ENCODE results near the gene LARP1B. TPM values are rescaled to one million over a fixed set of nuclear protein-coding genes. Genes with fewer than 3 reads are reported as not detected.

Gene LARP1B
- total RNA-seq, 1 donor from 2014 or later = 8.6 TPM

DNA sequence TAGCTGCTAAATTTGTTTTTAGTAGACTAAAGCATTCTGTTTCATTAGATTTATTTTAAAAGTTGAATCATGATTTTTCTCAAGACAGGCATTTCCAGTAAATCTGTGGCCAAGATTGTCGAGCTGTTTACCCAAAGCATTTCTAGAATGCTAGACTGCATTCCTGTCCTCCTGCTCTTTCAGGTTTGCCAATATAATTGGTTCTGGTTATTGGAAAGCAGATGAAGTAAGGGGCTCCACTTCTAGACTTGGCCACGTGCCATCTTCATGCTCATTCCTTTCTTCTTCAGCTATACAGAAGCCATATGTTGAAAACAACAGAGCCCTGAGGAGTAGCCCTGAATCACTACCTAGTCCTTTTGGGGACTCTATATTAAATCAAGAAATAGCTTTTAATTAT lies 164.0 kb downstream of the LARP1B start:
- TF ChIP-seq CTCF (IDR thresholded peaks at IDR 0.05) = no peak
- intact Hi-C loops (cut with DNase I) = no loop called here
- H3K4me1 ChIP-seq = peaks cover 0 to 8% of the 10 kb centered on the region in 2 donors
- no peak overlapping the region for H3K27ac ChIP-seq
- H3K4me3 ChIP-seq = no peak overlapping the region
- no peaks in the 10 kb centered on the region for H3K36me3 ChIP-seq
- no peak for DNase-seq (ENCODE audit: low spot score in 2 of 2)
- H3K9me3 ChIP-seq = no peaks in the 10 kb centered on the region
- no peaks in the 10 kb centered on the region for H3K27me3 ChIP-seq

DNA sequence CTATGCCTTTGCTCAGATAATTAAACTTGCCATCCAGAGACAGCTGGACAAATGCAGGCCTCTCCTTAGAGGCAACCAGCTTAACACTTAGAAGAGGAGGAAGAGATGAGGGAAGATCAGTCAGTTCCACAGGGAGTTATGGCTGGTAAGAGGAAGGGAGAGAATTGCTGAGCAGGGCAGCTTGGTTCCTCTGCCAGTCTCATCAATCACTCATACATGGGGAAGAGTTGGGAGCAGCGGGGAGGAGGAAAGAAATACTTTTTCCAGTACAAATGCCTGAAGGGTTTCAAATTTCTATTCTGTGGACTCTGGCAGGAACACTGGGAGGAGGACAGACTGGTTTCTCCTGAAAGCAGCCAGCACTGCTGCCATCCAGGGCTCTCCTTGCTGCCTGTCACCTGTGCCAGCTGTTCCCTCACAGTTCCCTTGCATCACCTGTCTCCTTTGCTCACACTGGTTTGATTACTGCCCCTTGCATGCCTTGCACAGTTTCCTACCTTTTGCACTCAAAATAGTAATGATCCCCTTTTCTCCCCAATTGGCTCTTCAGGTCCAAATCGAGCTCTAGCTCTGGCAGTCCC lies 167.0 kb downstream of the LARP1B start:
- TF ChIP-seq CTCF (IDR thresholded peaks at IDR 0.05) = no peak
- no peaks in the 10 kb centered on the region for H3K9me3 ChIP-seq
- intact Hi-C loops (cut with DNase I) = no loop called here

GRCh38 chr4:128228845-128229795 lies 168.0 kb downstream of the LARP1B start:
- no peak for TF ChIP-seq CTCF (IDR thresholded peaks at IDR 0.05)
- H3K9me3 ChIP-seq = no peaks in the 10 kb centered on the region
- H3K36me3 ChIP-seq = no peaks in the 10 kb centered on the region
- intact Hi-C loops (cut with DNase I) = no loop called here
- no peak for DNase-seq (ENCODE audit: low spot score in 2 of 2)
- H3K4me1 ChIP-seq = peaks cover 0 to 8% of the 10 kb centered on the region in 2 donors
- no peaks in the 10 kb centered on the region for H3K27me3 ChIP-seq
- H3K4me3 ChIP-seq = no peak overlapping the region
- no peak overlapping the region for H3K27ac ChIP-seq

More for the DNA sequence above, 167.0 kb downstream of the LARP1B start:
- H3K36me3 ChIP-seq = no peaks in the 10 kb centered on the region
- no peak overlapping the region for H3K4me3 ChIP-seq
- H3K4me1 ChIP-seq = peaks cover 0 to 8% of the 10 kb centered on the region in 2 donors
- H3K27me3 ChIP-seq = no peaks in the 10 kb centered on the region
- no peak overlapping the region for H3K27ac ChIP-seq
- no peak for DNase-seq (ENCODE audit: low spot score in 2 of 2)

DNA sequence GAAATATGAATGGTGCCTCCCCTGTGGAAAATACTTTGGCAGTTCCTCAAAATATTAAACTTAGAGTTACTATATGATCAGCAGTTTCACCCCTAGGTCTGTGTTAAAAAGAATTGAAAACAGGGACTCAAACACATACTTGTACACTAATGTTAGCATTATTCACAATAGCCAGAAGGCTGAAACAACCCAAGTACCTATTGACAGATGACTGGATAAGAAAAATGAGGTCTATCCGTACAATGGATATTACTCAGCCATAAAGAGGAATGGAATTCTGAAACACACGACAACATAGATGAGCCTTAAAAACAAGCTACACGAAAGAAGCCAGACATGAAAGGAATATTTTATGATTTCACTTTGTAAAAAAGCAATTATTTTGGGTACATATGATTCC lies 171.6 kb downstream of the LARP1B start:
- DNase-seq (ENCODE audit: low spot score in 2 of 2) = no peak
- no peak overlapping the region for H3K4me3 ChIP-seq
- no peaks in the 10 kb centered on the region for H3K9me3 ChIP-seq
- H3K27ac ChIP-seq = no peak overlapping the region
- no peaks in the 10 kb centered on the region for H3K4me1 ChIP-seq
- intact Hi-C loops (cut with DNase I) = no loop called here
- H3K27me3 ChIP-seq = no peaks in the 10 kb centered on the region
- H3K36me3 ChIP-seq = no peaks in the 10 kb centered on the region
- TF ChIP-seq CTCF (IDR thresholded peaks at IDR 0.05) = no peak

- no peak for DNase-seq (ENCODE audit: low spot score in 2 of 2)
- no peaks in the 10 kb centered on the region for H3K27me3 ChIP-seq
- intact Hi-C loops (cut with DNase I) = no loop called here
- H3K4me3 ChIP-seq = no peak overlapping the region
- no peak for TF ChIP-seq CTCF (IDR thresholded peaks at IDR 0.05)
- H3K9me3 ChIP-seq = no peaks in the 10 kb centered on the region
- H3K27ac ChIP-seq = no peak overlapping the region
- no peaks in the 10 kb centered on the region for H3K36me3 ChIP-seq
- no peaks in the 10 kb centered on the region for H3K4me1 ChIP-seq
Observed at GRCh38 chr4:128234836-128235235, 173.7 kb downstream of the LARP1B start.
